ENCODE results near the gene TNFRSF1B.

The TNFRSF1B gene

DNA sequence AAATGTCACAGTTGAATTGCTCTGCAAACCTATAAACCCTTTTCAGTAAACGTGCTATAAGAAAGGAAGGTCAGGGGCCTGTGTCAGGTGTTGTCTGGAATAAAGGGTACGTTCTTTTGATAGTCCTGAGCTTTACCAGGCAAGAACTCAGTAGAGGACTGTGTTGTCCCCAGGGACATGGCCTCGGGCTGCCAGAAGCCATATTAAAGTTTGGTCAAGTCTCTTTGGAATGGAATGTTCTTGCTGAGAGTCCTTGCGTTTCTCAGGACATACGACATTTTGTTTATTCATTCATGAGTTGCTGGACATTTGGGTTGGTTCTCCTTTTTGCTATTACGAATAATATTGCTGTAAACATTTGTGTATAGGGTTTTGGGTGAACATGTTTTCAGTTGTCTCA lies 79.8 kb downstream of the TNFRSF1B start:
- no peak for DNase-seq (ENCODE audit: extremely low read depth, low read depth)
- TF ChIP-seq, protein P1, sequence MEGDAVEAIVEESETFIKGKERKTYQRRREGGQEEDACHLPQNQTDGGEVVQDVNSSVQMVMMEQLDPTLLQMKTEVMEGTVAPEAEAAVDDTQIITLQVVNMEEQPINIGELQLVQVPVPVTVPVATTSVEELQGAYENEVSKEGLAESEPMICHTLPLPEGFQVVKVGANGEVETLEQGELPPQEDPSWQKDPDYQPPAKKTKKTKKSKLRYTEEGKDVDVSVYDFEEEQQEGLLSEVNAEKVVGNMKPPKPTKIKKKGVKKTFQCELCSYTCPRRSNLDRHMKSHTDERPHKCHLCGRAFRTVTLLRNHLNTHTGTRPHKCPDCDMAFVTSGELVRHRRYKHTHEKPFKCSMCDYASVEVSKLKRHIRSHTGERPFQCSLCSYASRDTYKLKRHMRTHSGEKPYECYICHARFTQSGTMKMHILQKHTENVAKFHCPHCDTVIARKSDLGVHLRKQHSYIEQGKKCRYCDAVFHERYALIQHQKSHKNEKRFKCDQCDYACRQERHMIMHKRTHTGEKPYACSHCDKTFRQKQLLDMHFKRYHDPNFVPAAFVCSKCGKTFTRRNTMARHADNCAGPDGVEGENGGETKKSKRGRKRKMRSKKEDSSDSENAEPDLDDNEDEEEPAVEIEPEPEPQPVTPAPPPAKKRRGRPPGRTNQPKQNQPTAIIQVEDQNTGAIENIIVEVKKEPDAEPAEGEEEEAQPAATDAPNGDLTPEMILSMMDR (IDR thresholded peaks at IDR 0.05; ENCODE audit: low read depth, low read length) = no peak

- DNase-seq (ENCODE audit: extremely low read depth, low read depth) = no peak
- TF ChIP-seq, protein P1 (IDR thresholded peaks at IDR 0.05; ENCODE audit: low read depth, low read length) = no peak
Measured at GRCh38 chr1:12249181-12249580, 82.4 kb downstream of the TNFRSF1B start.

GRCh38 chr1:12249748-12250147 lies 83.0 kb downstream of the TNFRSF1B start:
- TF ChIP-seq, protein P1 (IDR thresholded peaks at IDR 0.05; ENCODE audit: low read depth, low read length) = no peak
- no peak for DNase-seq (ENCODE audit: extremely low read depth, low read depth)

GRCh38 chr1:12251442-12251841 lies 84.7 kb downstream of the TNFRSF1B start:
- TF ChIP-seq, protein P1 (IDR thresholded peaks at IDR 0.05; ENCODE audit: low read depth, low read length) = no peak
- no peak for DNase-seq (ENCODE audit: extremely low read depth, low read depth)

- TF ChIP-seq, protein P1 (IDR thresholded peaks at IDR 0.05; ENCODE audit: low read depth, low read length) = no peak
Measured at GRCh38 chr1:12255913-12256312, 89.1 kb downstream of the TNFRSF1B start.

DNA sequence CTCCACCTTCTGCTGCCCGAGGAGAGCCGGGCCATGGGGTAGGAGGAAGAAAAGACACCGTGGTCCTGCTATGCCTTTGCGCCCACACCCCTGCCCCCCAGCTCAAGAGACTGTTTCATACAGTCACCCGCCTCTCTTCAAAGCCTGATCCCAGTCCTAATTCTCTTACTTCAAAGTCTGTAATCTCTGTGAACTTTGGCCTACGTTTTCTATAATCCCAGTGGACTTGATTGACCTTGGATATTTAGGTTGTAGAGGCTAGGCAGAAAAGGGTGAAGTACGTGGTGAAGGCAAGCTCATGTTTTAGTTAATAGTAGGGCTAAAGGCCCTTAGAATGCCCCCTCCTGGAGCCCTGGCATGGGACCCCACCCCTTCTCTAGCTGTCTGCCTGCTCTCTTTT lies 91.5 kb downstream of the TNFRSF1B start:
- TF ChIP-seq, protein P1 (IDR thresholded peaks at IDR 0.05; ENCODE audit: low read depth, low read length) = no peak
- no peak for DNase-seq (ENCODE audit: extremely low read depth, low read depth)

More at GRCh38 chr1:12255913-12256312, 89.1 kb downstream of the TNFRSF1B start:
- no peak for DNase-seq (ENCODE audit: extremely low read depth, low read depth)
